ENCODE data around the gene EID3.
"Not testable (repeated sequence)": the region's sequence is repeated elsewhere in the genome, so short reads cannot be mapped to it uniquely, and the experiment has no call there.

Gene EID3

DNA sequence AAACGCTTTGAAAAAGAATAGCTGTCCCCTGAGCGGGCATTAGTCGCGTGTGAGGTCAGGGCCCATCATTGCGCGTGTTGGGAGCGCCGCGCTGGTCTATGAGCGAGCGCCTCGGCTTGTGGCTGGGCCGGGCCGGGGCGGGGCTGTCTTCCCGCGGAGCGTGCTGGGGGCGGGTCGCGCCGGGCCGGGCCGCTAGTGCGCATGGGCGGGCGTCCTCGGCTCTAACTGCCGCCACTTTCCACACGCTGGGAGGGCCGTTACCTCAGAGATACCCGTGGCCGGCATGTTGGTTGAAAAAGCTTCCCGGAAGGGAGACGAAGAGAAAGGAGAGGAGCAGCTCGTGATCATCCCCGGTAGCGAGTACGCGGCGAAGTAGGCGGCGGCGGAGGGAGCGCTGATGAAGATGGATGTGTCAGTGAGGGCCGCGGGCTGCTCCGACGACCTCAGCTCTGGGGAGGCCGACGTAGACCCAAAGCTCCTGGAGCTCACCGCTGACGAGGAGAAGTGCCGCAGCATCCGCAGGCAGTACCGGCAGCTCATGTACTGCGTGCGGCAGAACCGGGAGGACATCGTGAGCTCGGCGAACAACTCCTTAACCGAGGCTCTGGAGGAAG, at the start of gene EID3:
EID3 (plus strand) TSS at position 202 of the 614 bp plus-strand sequence; CDS start at position 398, 196 bp downstream.
- peak; percentile 73 to 82 for DNase-seq (ENCODE audit: low read depth in 2 of 2)

GRCh38 chr12:104257913-104258472, 45.5 kb upstream of the EID3 start:
- no peak for DNase-seq (ENCODE audit: low read depth in 2 of 2)

DNA sequence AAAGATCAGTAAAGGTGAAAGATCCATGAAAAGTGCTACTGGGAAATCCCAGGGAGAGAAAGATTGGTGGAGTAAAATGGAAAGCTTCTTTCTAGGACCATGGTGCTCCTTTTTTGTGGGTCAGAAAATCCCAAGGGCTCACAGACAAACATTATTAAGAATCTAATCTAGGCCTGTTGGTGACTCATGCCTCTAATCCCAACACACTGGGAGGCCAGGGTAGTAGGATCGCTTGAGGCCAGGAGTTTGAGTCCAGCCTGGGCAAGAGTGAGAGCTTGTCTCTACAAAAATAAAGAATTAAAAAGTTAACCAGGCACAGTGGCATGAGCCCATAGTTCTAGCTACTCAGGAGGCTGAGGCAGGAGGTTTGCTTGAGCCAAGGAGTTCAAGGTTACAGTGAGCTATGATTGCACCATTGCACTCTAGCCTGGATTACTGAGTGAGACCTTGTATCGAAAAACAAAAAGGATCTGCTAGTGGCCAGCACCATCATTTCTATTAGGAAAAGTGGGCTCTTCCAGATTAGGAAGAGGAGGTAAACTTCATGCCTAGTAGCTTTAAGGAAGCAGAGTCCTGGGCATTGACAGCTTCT, 45.0 kb upstream of the EID3 start:
- DNase-seq (ENCODE audit: low read depth in 2 of 2) = no peak

DNA sequence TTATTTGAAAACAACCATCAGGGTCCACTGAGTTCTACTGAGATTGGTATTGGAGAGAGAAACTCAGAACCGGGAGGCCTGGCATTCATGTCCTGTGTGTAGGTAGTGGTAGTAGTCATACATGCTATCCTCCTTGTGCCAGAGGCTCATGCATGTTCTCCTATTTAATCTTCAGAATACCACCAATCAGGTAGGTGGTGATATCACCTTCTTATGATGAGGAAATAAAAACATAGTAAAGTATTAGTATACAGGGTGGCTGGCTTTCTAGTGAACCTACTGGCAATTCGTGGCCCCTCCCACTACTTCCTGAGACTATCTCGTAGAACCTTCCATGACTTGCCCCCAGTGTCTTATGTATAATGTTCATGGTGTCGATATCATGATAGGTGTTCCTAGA, 40.5 kb upstream of the EID3 start:
- DNase-seq (ENCODE audit: low read depth in 2 of 2) = no peak

DNA sequence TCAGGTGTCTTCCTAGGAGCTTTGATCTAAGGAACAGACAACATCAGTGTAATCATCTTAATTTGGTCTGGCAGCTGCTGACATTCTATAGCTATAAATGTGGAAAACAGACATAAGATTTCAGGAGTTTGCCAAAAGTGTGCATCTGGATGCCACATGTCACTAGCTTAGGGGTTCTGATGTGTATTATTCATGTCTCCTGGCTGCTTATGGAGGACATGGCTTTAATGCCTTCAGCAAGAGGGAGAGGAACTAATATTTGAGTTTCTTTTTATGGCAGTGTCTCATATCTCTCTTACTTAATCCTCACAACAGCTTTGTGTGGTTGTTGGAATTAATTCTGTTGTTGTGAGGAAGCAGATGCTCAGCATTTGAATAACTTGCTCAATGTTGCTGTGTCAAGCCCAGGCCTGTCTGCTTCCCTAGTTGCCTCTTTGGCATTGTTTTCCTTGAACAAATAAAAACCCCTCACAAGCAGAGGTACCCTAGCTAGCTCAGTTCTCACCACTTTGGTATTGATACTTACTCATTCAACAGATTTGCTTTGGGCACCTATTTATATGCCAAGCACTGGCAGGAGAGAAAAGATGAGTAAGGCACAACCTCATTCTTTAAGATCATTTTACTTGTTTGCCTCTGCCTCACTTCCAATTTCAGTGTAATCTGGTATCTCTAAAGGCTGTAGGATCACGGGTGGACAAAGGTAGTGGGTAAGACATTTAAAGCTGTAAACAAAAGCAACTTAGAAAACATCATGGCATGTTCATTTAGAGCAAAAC, 39.8 kb upstream of the EID3 start:
- no peak for DNase-seq (ENCODE audit: low read depth in 2 of 2)

DNA sequence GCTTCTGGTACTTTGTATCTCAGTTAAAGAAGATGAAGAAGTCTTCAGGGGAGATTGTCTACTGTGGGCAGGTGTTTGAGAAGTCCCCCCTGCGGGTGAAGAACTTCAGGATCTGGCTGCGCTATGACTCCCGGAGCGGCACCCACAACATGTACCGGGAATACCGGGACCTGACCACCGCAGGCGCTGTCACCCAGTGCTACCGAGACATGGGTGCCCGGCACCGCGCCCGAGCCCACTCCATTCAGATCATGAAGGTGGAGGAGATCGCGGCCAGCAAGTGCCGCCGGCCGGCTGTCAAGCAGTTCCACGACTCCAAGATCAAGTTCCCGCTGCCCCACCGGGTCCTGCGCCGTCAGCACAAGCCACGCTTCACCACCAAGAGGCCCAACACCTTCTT, 38.1 kb upstream of the EID3 start:
- DNase-seq (ENCODE audit: low read depth in 2 of 2) = not testable (repeated sequence)

DNA sequence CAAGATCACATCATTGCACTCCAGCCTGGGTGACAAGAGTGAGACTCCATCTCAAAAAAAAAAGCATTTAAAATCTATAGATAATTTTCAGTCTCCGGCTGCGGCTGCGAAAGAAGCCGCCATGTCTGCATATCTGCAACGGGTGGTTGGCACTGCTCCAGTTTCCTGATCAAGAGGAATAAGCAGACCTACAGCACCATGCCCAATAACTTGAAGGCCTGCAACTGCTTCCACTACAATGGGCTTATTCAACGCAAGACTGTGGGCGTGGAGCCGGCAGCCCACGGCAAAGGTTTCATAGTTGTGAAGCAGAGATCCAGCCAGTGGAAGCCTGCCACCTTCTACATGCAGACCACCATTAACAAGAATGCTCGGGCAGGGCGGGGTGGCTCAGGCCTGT, 30.6 kb upstream of the EID3 start:
- DNase-seq (ENCODE audit: low read depth in 2 of 2) = no peak

GRCh38 chr12:104273503-104273902, 30.0 kb upstream of the EID3 start:
- DNase-seq (ENCODE audit: low read depth in 2 of 2) = no peak

DNA sequence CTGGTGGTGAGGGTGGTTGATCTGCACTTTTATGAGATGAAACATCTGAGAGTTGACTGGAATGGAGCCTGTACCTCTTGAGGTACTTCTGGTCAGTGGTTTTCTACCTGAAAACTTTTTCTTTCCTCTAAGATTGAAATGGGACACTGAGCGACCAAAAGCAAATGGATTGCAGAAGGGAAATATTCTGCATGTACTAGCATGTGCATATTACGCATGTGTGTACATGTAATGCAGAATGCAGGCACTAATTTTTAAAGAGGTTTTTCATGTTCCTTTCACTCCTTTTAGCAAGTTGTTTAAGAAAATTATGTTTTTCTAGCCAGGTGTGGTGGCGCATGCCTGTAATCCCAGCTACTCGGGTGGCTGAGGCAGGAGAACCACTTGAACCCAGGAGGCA, 28.7 kb upstream of the EID3 start:
- DNase-seq (ENCODE audit: low read depth in 2 of 2) = no peak

- no peak for DNase-seq (ENCODE audit: low read depth in 2 of 2)
Measured at GRCh38 chr12:104275689-104276088, 27.9 kb upstream of the EID3 start.

DNA sequence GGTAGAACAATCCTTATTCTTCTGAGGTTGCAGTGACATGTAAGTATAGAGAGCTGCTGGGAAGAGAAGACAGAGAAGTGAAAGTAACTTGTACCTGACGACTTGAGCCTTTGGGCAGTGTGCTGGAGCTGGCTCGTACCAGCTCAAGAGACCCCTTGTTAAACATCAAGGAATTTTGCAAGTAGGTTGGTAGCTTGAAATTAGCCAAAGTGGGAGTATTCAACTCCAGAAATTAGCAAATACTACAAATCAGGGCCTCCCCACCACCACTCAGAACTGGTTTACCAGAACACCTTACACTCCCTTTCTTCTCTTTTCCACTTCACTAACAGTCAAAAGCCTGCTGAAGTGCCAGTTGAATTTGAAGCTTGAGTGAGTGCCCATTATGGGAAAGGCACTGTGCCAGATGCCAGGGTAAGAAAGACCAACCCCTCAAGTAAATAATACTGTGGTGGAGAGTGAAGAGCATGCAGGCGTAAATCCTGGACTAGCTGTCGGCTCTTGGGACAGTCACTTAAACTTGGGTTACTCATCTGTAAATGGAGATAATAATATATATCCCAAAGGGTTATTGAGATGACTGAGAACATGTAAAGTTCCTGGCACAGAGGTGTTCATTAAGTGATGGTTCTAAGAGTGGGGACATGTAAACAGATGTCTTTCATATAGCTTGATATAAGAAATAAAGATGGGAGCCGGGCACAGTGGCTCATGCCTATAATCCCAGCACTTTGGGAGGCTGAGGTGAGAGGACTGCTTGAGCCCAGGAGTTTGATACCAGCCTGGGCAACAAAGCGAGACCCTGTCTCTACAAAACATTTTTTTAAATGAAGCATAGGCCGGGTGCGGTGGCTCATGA, 27.0 kb upstream of the EID3 start:
- no peak for DNase-seq (ENCODE audit: low read depth in 2 of 2)

- DNase-seq (ENCODE audit: low read depth in 2 of 2) = no peak
Measured at GRCh38 chr12:104279164-104279563, 24.4 kb upstream of the EID3 start.

- DNase-seq (ENCODE audit: low read depth in 2 of 2) = no peak
Measured at GRCh38 chr12:104280111-104280510, 23.4 kb upstream of the EID3 start.

DNA sequence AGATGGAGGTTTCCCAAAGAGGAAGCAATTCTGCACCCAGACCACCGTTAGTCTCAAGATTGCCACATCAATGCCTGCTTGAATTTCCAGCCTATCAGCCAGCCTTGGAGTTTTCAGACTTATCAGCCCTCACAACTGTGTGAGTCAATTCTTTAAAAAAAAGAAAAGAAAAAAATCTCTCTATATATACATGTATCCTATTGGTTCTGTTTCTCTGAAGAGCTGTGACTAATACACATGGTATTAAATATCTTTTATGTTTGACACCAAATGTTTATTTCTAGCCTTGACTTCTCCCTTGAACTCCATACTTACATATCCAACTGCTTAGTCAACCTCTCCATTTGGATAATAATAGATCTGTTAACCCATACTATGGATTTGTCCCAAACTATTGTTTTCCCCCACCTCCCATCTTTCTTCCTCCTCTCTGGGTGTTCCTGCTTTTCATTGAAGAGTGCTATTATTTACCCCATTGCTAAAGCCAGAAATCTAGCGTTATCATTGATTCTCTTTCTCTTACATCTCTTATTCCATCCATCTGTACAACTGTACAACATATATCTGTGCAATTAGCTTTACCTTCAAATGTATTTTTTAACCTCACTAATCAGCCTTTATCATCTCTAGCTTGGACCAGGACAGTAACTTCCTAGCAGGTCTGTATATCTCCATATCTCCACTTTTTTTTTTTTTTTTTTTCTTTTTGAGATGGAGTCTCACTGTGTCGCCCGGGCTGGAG, 22.7 kb upstream of the EID3 start:
- DNase-seq (ENCODE audit: low read depth in 2 of 2) = no peak

- DNase-seq (ENCODE audit: low read depth in 2 of 2) = no peak
Measured at GRCh38 chr12:104281636-104282035, 21.9 kb upstream of the EID3 start.

- no peak for DNase-seq (ENCODE audit: low read depth in 2 of 2)
Measured at GRCh38 chr12:104282109-104282508, 21.4 kb upstream of the EID3 start.

- DNase-seq (ENCODE audit: low read depth in 2 of 2) = no peak
Measured at GRCh38 chr12:104285740-104286515, 17.6 kb upstream of the EID3 start.

- peak; percentile 75 to 87 for DNase-seq (ENCODE audit: low read depth in 2 of 2)
Measured at GRCh38 chr12:104286516-104287482, 16.7 kb upstream of the EID3 start.

DNA sequence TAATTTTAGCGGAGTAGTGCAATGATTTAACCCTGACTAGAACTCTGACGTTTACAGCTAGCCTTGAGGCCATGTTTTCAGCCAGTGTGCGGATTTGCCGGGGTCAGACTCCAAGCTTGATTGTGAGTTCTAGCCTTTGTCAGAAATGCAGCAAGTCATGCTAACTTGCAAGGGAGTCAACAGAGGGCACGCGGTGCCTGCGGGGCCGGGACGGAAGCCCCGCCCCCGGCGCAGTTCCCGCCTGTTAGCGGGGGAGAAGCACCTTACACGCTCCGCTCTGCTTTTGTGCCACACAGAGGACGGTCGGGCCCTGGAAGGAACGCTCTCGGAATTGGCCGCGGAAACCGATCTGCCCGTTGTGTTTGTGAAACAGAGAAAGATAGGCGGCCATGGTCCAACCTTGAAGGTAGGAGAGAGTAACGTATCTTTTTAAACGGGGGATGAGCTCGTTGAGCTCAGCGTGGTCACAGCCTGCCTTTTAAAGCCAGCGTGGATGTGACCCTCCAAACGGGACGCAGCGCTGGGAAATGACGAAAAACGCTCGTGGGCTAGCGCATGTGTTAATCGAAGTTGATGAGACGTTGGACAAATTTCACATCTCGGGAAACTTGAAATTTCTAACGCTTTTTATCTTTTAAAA, 14.8 kb upstream of the EID3 start:
- peak; percentile 63 to 72 for DNase-seq (ENCODE audit: low read depth in 2 of 2)
